Effector memory CD8-positive, alpha-beta T cell (primary cell): ENCODE measurements around the gene PLEKHA6.

Experiments used
- ATAC-seq: fragments of 150-1000 bp; cut with Tn5 transposase; replicated peaks from 2 replicates; pipeline ENCODE4 v1.10.0; 2021; ENCODE audit warnings: mild to moderate bottlenecking, moderate library complexity
- DNase-seq, 3 experiments: peaks; one replicate each; pipeline ENCODE4 v3.0.0; 2021
- H3K27ac Mint-ChIP-seq, 2 donors: one replicate each; pipeline ENCODE4 v1.8.0; 2022; ENCODE audit warnings: mild to moderate bottlenecking in 2 of 2, mixed read lengths in 2 of 2, moderate library complexity in 2 of 2
- H3K27me3 Mint-ChIP-seq, 2 donors: one replicate each; pipeline ENCODE4 v1.8.0; 2022; ENCODE audit warnings: mixed read lengths in 2 of 2
- H3K36me3 Mint-ChIP-seq: one replicate; pipeline ENCODE4 v1.8.0; 2022; ENCODE audit warnings: mild to moderate bottlenecking, moderate library complexity, mixed read lengths; ENCODE audit not compliant: insufficient read depth
- H3K4me1 Mint-ChIP-seq, 2 donors: one replicate each; pipeline ENCODE4 v1.8.0; 2022; ENCODE audit warnings: low read depth in 2 of 2, mixed read lengths in 2 of 2
- H3K4me3 Mint-ChIP-seq, 2 donors: one replicate each; pipeline ENCODE4 v1.8.0; 2022; ENCODE audit warnings: mild to moderate bottlenecking in 2 of 2, mixed read lengths in 2 of 2, moderate library complexity in 2 of 2
- H3K9me3 Mint-ChIP-seq, 2 donors: one replicate each; pipeline ENCODE4 v1.8.0; 2022; ENCODE audit warnings: mixed read lengths in 2 of 2

Gene PLEKHA6

GRCh38 chr1:204224655-204225054, 135.1 kb downstream of the PLEKHA6 start:
- H3K27ac Mint-ChIP-seq = no peak overlapping the region
- ATAC-seq (no peak), DNase-seq (no peak)
- peaks cover 12 to 31% of the 10 kb centered on the region in 2 donors for H3K27me3 Mint-ChIP-seq
- H3K9me3 Mint-ChIP-seq = no peaks in the 10 kb centered on the region
- no peak overlapping the region for H3K4me3 Mint-ChIP-seq
- no peaks in the 10 kb centered on the region for H3K36me3 Mint-ChIP-seq
- no peaks in the 10 kb centered on the region for H3K4me1 Mint-ChIP-seq

- H3K36me3 Mint-ChIP-seq = no peaks in the 10 kb centered on the region
- H3K4me1 Mint-ChIP-seq = peaks cover 4 to 8% of the 10 kb centered on the region in 2 donors
- H3K4me3 Mint-ChIP-seq = no peak overlapping the region
- no peak overlapping the region for H3K27ac Mint-ChIP-seq
- no peak for ATAC-seq
- no peaks in the 10 kb centered on the region for H3K9me3 Mint-ChIP-seq
- DNase-seq = no peak
- H3K27me3 Mint-ChIP-seq = peaks cover 12 to 31% of the 10 kb centered on the region in 2 donors
Observed at GRCh38 chr1:204223129-204223860, 136.4 kb downstream of the PLEKHA6 start.

DNA sequence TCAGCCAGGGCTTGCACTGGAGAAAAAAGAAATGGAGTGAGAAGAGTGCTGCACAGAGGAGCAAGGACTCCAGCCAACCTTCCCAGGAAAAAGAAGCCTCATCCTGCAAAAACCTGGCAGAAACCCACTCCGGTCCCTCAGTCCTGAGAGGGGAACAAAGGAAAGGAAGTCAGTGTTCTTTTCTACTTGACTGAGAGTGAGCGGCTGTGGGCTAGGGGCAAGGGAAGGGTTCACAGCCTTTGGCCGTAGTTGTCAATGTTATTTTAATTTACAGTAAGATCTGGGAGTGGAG, 137.0 kb downstream of the PLEKHA6 start:
- no peak for ATAC-seq
- H3K27me3 Mint-ChIP-seq = peaks cover 17 to 31% of the 10 kb centered on the region in 2 donors
- no peaks in the 10 kb centered on the region for H3K36me3 Mint-ChIP-seq
- H3K4me3 Mint-ChIP-seq = no peak overlapping the region
- no peaks in the 10 kb centered on the region for H3K9me3 Mint-ChIP-seq
- H3K4me1 Mint-ChIP-seq = peaks cover 4 to 11% of the 10 kb centered on the region in 2 donors
- DNase-seq = no peak
- H3K27ac Mint-ChIP-seq = no peak overlapping the region

- Mint-ChIP-seq H3K27me3 (peaks cover 19 to 31% of the 10 kb centered on the region in 2 donors), H3K4me1 (peaks cover 4 to 12% of the 10 kb centered on the region in 2 donors), H3K9me3 (no peaks in the 10 kb centered on the region), H3K4me3 (no peak overlapping the region), H3K36me3 (no peaks in the 10 kb centered on the region), H3K27ac (no peak overlapping the region)
- ATAC-seq (no peak), DNase-seq (no peak)
Observed at GRCh38 chr1:204222006-204222763, 137.5 kb downstream of the PLEKHA6 start.

DNA sequence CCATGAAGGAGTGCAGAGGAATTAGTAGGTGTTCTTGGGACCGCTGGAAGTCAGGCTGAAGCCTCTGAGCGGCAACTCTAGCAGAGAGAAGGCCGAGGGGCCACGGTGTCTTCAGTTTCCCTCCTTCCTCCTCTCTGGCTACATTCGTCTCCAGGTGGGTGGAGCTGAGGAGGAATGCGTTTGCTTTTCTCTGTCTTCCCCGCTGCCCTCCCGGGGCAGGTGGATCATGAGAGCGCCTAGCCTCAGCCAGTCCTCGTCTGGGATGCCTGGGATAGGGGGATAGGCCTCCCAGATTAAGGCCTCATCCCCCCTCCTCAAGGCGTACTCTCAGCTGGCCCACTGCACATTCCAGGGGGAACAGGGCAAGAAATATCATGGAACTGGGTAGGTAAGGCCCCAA, 138.5 kb downstream of the PLEKHA6 start:
- Mint-ChIP-seq H3K27me3 (peaks cover 19 to 31% of the 10 kb centered on the region in 2 donors), H3K36me3 (no peaks in the 10 kb centered on the region), H3K4me1 (peaks cover 4 to 12% of the 10 kb centered on the region in 2 donors), H3K9me3 (no peaks in the 10 kb centered on the region), H3K4me3 (no peak overlapping the region), H3K27ac (no peak overlapping the region)
- ATAC-seq = no peak
- DNase-seq = no peak

DNA sequence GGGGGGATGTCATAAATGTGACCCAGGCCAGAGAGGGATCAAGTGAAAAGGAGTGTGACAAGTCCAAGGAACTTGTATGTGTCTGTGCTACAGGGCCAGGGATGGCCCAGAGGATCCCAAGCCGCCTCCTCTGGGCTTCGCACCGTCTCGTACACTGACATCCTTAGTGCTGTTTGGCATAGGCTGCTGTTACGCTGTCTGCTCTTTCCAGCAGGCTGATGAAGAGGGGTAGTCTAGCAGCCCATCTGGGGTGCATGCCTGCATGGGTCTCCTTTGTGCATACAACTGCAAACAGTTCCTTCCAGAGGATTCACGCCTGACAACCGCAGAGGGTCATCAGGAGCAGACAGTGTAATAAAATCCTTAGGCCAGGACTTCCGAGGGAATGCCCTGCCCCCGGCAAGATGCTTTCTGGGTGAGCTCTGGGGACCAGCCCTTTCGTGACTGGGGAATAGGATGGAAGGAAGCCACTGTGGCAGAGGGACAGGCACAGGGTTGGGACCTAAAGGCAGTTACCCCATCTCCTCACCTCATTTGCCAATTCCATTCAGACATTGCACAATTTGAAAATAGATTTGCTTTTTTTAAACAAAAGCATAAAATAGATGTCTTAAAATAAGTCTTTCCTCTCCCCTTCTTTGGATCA, 139.6 kb downstream of the PLEKHA6 start:
- no peak overlapping the region for H3K4me3 Mint-ChIP-seq

GRCh38 chr1:204218552-204218951, 141.2 kb downstream of the PLEKHA6 start:
- no peak for DNase-seq
- H3K36me3 Mint-ChIP-seq = no peaks in the 10 kb centered on the region
- no peak overlapping the region for H3K4me3 Mint-ChIP-seq
- H3K27me3 Mint-ChIP-seq = peaks cover 25 to 31% of the 10 kb centered on the region in 2 donors
- H3K4me1 Mint-ChIP-seq = peaks cover 8 to 18% of the 10 kb centered on the region in 2 donors
- peak; percentile 52 for ATAC-seq
- H3K27ac Mint-ChIP-seq = peak overlapping the region in 1 of 2 donors; percentile 59
- H3K9me3 Mint-ChIP-seq = no peaks in the 10 kb centered on the region

More for the DNA sequence above, 139.6 kb downstream of the PLEKHA6 start:
- peaks cover 4 to 12% of the 10 kb centered on the region in 2 donors for H3K4me1 Mint-ChIP-seq
- ATAC-seq (no peak), DNase-seq (no peak)
- H3K27me3 Mint-ChIP-seq = peaks cover 19 to 31% of the 10 kb centered on the region in 2 donors
- no peaks in the 10 kb centered on the region for H3K9me3 Mint-ChIP-seq
- H3K27ac Mint-ChIP-seq = no peak overlapping the region
- no peaks in the 10 kb centered on the region for H3K36me3 Mint-ChIP-seq

GRCh38 chr1:204217648-204218000, 142.1 kb downstream of the PLEKHA6 start:
- no peak for ATAC-seq
- peaks cover 8 to 18% of the 10 kb centered on the region in 2 donors for H3K4me1 Mint-ChIP-seq
- H3K27ac Mint-ChIP-seq = no peak overlapping the region
- peaks cover 24 to 25% of the 10 kb centered on the region in 2 donors for H3K27me3 Mint-ChIP-seq
- H3K9me3 Mint-ChIP-seq = no peaks in the 10 kb centered on the region
- H3K36me3 Mint-ChIP-seq = no peaks in the 10 kb centered on the region
- H3K4me3 Mint-ChIP-seq = no peak overlapping the region
- no peak for DNase-seq

GRCh38 chr1:204216880-204217647, 142.7 kb downstream of the PLEKHA6 start:
- Mint-ChIP-seq H3K4me3 (no peak overlapping the region), H3K36me3 (no peaks in the 10 kb centered on the region), H3K9me3 (no peaks in the 10 kb centered on the region), H3K27ac (no peak overlapping the region), H3K27me3 (peaks cover 19 to 24% of the 10 kb centered on the region in 2 donors), H3K4me1 (peaks cover 8 to 18% of the 10 kb centered on the region in 2 donors)
- no peak for ATAC-seq
- no peak for DNase-seq

GRCh38 chr1:204216236-204216635, 143.5 kb downstream of the PLEKHA6 start:
- no peak overlapping the region for H3K27ac Mint-ChIP-seq
- H3K9me3 Mint-ChIP-seq = no peaks in the 10 kb centered on the region
- ATAC-seq (no peak), DNase-seq (no peak)
- H3K4me3 Mint-ChIP-seq = no peak overlapping the region
- peaks cover 8 to 18% of the 10 kb centered on the region in 2 donors for H3K4me1 Mint-ChIP-seq
- no peaks in the 10 kb centered on the region for H3K36me3 Mint-ChIP-seq
- peaks cover 12 to 18% of the 10 kb centered on the region in 2 donors for H3K27me3 Mint-ChIP-seq

GRCh38 chr1:204213668-204214662, 145.8 kb downstream of the PLEKHA6 start, which contains the start of gene GOLT1A:
Gene GOLT1A, minus strand, starts transcription at chr1:204213988. Its CDS starts 82 bp downstream, at chr1:204213906.
- peak; percentile 74 for ATAC-seq

GRCh38 chr1:204212715-204213114, 147.0 kb downstream of the PLEKHA6 start:
- ATAC-seq (no peak), DNase-seq (no peak)
- no peaks in the 10 kb centered on the region for H3K9me3 Mint-ChIP-seq
- no peak overlapping the region for H3K27ac Mint-ChIP-seq
- no peak overlapping the region for H3K4me3 Mint-ChIP-seq
- peaks cover 4 to 7% of the 10 kb centered on the region in 2 donors for H3K4me1 Mint-ChIP-seq
- H3K36me3 Mint-ChIP-seq = no peaks in the 10 kb centered on the region
- peaks cover 0 to 8% of the 10 kb centered on the region in 2 donors for H3K27me3 Mint-ChIP-seq

More at GRCh38 chr1:204213668-204214662, 145.8 kb downstream of the PLEKHA6 start, which contains the start of gene GOLT1A:
- DNase-seq = peak in 2 of 3 experiments; percentile 12 to 24
- Mint-ChIP-seq H3K9me3 (no peaks in the 10 kb centered on the region), H3K36me3 (no peaks in the 10 kb centered on the region), H3K27me3 (peaks cover 0 to 13% of the 10 kb centered on the region in 2 donors), H3K4me1 (peaks cover 8 to 16% of the 10 kb centered on the region in 2 donors), H3K27ac (no peak within 1 kb of the TSS), H3K4me3 (peak within 1 kb of the TSS; percentile 57 to 66)
